ENCODE results near the gene PDGFD.

PDGFD gene

DNA sequence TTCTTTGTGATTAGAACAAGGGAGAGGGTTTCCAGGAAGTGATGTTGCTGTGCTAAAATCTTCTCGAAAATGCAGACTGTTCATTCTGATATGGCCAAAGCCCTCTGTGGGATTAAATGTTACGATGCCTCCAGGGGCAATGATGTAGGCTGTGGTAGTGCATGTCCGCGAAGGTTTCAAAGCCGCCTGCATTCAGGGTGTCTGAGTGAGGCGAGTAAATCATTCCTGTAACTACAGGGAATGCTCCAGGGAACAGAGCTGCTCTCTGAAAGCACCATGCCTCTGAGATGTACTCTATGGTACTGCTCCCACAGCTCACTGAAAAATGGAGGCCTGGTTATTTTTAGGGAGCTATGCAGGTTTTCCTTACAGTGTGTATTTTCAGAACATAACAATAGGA is 21.2 kb downstream of the PDGFD start:
- no peak for DNase-seq

DNA sequence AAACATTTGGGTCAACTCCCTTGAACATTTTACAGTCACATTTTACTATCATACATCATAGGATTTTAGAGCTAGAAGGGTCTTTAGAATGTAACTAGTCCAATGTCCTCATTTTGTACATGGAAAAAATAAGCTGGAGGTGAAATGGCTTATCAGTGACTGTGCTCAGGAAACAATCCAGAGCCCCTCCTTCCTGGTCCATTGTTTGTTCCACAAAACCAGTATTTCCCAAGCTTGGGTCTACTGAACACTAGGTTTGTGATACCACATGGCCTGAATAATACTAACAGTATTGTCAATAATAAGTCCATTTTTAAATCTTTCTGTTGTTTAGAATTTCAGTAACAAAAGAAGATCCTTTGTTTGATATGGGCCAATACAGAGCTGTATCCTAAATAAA is 27.1 kb downstream of the PDGFD start:
- no peak for DNase-seq

DNA sequence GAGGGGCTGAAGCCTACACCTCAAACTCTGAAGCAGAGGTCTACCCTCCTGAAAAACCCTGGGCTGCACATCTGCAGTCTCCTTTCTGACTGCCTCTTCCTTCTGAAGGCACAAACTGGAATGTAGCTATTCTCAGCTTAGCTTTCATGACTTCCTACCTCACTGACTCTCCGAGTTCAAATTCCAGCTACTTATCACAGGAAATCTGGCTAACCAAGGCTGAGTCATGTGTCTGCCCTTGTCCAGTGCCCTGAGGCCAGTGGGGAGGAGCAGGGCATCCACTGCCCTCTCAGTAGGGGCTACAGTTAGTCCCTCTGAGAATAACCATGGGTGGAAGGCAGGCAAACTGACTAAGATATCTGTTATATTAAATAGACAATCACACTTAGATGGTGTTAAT is 29.2 kb downstream of the PDGFD start:
- DNase-seq, result no peak

DNA sequence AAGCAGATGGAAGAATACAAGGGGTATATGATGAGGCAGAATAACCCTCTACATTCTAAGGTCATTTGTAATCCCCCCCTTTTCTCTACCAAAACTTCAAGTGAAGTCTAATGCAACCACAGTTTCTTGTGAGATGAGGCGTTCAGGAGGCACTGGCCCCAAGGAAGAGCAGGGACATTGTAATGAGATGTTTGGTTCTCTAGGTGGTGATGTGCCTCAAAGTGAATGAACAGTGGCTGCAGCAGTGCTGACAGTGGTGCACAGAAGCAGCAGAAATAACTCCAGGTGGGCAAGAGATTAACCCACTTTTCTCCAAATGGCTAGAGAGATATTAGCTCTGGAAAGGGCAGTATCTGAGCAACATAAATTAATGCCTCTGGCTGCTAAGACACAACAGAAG is 33.8 kb downstream of the PDGFD start:
- DNase-seq, result no peak

DNA sequence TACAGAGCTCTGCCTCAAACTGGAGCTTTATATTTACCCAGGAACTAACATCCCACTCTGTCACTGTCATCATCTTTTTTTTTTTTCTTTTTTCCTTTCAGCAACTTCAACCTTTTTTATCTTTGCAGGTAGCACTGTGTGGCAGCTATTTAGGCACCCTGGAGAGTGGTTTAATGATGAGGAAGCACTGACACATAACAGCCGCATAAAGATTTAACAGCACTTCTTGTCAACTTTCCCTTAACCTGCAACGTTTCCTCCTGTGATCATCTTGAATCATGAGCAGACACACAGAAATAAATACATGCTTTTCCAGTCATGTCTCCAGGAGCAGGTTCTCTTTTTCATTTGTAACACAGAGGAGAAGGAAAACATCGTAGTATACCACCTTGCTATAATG is 34.8 kb downstream of the PDGFD start:
- no peak for DNase-seq

DNA sequence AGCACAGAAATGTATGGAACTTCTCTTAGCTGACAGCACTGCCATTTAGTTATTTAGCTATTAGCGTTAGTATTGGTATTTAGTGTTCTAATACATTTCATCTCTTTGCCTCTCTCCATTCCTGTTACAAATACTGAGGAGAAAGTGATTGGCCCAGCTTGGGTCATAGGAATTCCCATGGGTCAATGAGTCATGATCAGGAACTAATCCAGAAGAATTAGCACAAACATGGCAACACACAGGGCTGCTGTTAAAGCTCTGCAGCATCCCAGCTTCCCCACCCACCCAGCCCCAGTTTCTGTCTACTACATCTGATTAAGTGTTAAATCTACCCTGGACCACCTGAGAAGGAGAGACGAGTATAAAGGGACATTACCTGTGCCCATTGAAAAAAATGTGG is 36.1 kb downstream of the PDGFD start:
- DNase-seq, result no peak

DNA sequence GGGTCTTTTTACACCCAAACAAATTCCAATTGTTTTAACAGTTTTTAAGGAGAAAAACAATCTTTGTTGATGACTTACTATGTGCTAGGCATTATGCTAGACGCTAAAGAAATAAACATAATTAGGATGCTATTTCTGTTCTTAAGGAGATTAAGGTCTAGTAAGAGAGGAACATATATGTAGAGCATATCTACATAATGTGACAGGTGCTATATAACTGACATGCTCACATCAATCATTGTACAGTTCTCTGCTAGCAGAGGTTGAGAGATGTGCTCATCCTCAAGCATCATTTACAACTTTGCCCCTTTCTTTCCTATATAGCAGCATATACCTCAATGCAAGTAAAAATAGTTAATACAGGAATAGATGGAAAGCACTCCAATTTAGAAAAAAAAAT is 37.5 kb downstream of the PDGFD start:
- DNase-seq, result no peak

DNA sequence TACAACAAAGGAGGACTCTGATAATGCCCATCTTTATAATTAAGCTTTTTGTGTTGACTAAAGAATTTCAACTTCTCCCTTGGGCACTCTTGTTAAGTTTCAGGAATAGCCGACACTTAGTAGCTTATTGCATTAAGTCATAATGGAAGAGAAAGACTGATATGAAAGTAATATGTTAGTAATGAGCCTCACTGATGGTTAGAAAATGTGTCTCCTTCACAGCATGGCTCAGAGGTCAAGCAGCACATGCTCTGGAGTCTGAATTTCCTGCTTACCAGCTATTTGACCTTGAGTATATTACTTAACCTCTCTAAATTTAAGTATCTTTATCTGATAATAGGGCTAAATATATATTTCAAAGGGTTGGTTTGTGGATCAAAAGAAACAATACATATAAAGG is 39.0 kb downstream of the PDGFD start:
- no peak for DNase-seq

DNA sequence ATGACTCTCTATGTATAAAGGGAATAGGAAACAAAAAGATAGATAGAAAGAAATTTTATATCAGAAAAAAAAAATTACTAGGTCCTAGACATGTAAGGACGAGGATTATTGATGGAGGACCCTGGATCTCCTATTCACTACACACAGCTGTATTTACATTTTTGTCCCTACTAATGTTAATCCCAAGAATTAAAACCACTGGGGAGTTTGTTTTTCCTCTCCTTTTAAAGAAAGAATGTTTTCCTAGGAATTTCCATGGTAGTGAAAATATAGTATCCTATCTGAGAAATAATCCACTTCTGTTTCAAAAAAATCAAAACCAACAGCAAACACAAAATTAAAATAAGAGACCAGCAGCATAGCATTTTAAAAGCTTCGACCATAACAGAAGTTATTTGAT is 41.1 kb downstream of the PDGFD start:
- DNase-seq, result no peak

DNA sequence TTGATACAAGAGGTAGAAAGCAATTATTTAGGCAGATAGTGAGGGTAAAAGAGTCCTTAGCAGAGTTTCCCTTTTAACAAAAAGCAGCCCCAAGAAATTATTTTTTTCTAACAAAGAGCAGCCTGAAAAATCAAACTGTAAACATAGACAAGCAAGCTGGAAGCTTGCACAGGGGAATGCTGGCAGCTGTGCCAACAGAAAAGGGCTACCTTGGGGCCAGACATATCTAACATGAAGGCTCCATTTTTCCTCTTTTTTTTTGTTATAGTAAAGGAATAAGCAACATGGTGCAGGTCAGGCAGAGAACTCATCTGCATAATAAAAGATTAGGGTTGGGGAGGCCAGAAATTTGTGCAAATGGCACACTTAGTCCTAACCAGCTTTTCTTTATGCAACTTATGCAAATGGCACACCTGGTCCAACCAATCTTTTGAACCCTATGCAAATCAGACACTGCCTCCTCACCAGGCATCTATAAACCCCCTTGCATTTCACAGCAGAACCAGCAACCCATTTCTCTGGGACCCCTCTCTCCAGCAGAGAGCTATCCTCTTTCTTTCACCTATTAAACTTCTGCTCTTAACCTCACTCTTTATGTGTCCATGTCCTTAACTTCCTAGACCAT is 41.8 kb downstream of the PDGFD start:
- no peak for DNase-seq

DNA sequence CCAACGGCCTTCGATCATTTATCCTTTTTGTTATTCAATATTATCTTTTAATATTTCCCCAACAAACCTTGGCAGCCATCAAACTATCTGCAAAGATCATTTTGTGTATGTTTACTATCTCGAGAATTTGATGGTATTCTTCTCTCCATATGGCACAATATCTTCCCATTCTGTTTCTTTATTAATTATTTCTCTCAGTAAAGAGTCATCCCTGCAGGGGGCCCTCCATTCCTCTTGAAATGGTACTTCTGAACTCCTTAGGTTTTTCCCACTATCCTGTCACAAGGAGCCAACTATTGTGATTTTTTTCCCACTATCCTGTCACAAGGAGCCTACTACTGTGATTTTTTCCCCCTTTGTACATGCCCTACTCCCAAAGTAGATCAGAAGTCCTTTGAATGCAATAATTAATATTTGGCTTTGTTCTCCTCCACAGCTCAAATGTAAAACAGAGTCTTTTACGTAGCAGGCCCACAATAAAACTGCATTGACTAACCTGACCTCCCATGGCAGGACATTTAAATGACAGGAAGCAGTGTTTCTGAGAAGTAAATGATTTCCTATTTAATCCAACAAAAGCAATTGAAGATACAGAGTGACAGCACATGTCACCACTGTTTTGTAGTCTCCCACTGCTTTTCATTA is 43.3 kb downstream of the PDGFD start:
- no peak for DNase-seq

DNA sequence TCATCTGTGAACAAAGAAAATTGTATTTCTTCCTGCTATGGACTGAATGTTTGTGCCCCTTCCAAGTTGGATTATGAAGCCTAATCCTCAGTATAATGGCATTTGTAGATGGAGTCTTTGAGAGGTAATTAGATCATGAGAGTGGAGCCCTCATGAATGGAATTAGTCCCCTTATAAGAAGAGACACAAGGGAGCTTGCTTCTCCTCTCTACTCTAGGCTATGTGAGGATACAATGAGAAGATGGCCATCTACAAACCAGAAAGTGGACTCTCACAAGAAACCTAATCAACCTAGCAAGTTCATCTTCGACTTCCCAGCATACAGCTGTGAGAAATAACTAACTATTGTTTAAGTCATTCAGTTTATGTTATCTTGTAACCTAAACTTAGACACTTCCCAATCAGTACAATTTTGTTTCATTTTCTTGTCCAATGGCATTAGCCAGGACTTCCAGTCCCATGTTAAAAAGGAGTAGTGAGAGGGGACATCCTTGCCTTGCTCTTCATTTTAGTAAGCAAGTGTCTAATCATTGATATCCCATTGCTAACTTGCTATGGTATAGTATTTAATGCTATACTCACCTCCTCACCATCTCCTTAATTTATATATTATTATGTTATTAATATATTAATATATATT is 45.7 kb downstream of the PDGFD start:
- no peak for DNase-seq

DNA sequence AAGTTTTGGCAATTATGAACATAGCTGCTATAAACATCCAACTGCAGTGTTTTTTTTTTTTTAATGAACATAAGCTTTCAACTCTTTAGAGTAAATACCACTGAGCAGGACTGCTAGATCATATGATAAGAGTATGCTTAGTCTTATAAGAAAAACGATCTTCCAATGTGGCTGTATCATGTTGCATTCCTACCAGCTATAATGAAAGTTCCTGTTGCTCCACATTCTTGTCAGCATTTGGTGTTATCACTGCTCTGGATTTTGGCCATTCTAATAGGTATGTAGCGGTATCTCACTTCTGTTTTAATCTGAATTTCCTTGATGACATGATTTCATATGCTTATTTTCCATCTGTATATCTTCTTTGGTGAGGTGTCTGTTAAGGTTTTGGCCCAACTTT is 50.4 kb downstream of the PDGFD start:
- DNase-seq, result no peak

DNA sequence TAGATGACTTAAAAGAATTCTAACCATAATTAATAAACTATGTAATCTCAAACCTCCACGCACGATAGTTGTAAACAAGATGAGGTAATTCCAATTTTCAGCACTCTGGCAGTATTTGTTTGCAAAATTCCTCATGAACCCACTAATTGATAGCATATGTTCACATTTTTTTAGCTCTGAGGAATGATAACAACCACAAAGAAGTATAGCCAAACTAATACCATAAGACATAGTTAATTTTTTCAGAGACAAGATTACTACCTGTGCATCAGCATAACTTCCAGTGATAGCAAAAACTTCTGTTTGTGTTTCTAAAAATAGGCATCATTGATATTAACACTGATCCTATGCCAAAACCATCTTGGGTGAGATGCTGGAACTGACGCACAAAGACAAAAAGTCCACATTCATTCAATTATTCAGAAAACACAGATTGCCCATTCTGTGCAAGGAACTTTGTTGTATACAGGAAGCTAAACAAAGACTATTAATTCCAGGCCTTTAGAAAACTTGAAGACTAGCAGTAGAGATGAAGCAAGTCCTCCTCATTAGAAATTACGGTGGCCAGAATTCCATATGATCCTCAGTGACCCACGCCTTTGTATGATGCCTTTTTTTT is 57.7 kb downstream of the PDGFD start:
- DNase-seq, result no peak

DNA sequence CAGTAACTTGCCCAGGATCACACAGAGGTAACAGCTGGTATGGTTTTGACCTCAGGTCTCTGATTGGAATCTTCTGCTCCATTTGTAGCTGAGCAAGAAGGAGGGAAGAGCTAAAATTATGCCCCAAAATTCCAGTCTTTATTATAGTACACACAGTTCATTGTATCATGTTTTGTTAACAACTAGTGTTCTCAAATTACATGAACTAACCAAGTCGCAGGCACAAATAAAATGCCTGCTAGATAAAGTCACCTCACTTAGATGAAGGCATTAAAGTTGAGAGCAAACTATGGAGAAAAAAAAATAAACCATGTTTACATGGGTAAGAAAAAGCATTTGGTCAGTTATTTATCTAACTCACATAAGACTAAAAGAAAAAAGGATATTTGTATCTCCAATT is 58.8 kb downstream of the PDGFD start:
- no peak for DNase-seq

DNA sequence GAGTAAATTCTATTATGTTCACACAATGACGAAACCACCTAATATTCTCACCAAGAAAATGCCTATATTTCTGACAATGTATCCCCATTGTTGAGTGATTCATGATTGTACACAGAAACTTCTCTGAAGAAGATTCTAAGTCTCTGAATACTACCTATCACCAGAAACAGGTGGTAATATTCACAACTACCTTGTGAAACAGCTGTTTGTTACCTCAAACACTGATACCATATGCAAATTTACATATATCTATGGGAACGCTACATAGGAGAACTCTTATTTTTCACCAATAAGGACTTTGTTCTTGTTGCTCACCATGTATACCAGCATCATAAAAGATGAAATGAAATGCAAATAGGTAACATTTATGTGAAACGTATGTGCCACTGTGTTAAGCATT is 59.3 kb downstream of the PDGFD start:
- no peak for DNase-seq

DNA sequence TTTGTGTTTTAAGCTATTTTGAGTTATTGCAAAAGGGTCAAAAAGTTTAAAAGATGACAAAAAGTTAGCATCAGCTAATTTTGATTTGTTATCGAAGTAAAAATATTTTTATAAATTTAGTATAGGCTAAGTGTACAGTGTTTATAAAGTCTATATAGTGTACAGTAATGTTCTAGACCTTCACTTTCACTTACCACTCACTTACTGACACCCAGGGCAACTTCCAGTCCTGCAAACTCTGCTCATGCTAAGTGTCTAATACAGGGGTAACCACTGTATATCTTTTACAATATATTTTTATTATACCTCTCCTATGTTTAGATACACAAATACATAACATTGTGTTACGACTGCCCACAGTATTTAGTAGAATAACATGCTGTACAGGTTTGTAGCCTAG is 59.7 kb downstream of the PDGFD start:
- DNase-seq, result no peak

DNA sequence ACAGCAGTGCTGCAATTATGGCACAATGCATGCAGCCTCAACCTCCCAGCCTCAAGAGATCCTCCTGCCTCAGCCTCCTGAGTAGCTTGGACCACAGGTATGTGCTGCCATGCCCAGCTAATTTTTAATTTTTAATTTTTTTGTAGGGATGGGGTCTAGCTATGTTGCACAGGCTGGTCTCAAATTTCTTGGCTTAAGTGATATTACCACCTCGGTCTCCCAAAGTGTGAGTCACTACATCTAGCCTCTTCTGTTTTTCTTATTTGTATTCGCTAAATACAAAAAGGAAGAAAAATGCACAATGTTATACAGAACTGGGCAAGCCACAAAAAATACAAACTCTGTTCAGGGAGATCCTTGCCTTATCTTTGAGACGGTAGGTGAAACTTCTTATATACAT is 65.4 kb downstream of the PDGFD start:
- no peak for DNase-seq

DNA sequence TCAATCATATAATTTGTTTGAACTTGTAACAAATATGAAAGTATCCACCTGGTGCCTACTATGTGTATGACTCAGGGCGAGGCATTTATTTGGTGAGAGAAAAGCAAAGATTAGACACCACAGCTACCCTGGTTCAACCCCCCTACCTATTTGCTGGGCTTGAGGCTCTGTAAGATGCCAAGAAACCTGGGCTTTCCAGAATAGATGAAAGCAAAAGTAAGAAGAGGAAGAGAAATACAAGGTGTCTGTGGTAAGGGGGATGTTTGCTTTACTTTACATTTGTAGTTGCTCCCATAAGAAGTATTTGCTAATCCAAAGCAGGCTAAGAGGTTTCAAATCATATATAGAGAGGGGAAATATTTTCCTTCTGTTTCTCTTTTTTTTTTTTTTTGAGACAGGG is 65.8 kb downstream of the PDGFD start:
- DNase-seq, result no peak

DNA sequence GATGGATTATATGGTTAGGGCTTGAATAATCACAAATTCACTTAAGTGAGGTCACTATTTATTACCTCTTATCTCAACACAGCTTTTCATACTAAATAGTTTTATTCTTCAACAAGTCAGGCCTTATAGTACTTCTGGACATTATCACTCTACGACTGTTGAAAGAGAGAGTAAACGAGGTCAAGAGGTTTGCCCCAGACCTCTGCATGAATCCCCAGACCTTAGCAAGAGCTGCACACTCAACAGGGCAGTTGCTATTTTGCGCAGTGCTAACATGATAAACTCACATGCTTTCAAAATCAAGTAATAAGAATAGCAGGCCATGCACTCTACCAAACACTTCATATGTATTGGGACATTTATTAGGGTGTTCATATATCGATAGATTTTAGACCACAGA is 67.0 kb downstream of the PDGFD start:
- DNase-seq, result no peak

DNA sequence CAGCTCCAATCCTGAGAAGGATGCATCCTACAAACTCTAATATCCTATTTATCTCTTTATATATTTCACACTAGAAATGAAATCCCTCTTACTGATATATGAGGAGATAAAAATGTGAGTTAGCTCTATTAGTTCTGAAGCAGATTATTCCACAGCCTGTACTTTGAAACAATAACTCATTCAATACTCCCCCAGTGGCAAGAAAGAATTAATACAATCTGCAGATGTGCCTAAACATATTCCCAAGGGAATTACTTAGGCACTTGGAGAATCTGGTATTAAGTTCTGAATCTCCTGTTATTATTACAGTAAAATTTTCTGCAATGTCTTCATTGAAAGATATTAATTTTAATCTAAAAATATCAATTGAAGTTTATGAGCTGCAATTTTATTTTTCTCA is 68.2 kb downstream of the PDGFD start:
- no peak for DNase-seq

DNA sequence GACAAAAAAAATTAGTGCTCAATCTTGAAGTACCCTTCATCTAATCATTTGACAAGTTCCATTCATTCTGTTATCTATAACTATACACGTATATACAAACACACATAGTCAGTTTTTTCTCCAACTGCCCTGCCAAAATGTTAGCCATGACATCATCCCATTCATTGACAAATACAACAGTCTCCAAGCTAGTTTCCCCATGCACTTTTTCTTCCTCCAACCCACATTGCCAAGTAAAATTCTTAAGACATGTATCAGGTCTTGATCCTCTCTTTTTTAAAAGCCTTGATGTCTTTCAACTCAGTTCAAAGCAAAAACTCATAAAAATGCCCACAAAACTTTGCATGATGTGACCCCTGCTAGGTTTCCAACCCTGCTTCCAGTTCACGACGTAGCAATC is 69.4 kb downstream of the PDGFD start:
- no peak for DNase-seq

DNA sequence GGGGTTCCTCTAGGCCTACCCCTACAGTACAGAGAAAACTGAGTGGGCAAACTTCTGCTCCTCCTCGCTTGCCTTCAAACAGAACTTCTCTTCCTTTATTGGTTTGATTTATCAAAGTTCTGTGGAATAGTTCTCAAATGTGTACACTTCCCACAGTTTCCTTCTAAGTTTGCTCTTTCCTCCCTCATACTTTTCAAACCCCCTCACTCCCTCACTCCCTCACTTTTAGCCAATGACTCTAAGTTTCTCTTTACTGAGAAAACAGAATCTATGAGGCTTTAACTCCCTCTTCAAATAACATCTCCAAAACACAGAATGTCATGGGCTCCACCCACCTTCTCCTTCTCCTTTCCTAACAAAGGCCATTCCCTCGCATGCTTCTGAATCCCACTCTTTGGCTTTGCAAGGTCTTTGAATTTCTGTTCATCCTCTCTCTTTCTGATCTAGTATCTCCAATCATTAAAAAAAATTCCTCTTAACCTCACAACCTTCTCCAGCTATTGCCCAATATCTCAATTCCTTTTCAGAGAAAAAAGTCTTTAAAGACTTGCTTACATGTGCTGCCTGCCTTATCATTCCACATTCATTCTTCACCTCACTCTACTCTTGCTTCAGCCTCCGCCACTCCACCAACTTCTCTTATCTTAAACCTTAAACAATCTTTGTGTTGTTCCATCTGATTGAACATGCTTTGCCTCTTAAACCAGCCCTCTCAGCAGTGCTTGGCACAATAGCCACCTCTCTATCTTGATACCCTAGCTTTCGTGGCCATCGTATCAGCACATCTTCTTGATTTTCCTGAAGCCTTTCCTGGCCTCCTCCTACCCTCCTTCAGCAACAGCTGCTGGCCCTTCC is 70.3 kb downstream of the PDGFD start:
- no peak for DNase-seq
